ENCODE data around the gene DOP1B. TPM values are rescaled to one million over a fixed set of nuclear protein-coding genes. Genes with fewer than 3 reads are reported as not detected.

The DOP1B gene, protein sequence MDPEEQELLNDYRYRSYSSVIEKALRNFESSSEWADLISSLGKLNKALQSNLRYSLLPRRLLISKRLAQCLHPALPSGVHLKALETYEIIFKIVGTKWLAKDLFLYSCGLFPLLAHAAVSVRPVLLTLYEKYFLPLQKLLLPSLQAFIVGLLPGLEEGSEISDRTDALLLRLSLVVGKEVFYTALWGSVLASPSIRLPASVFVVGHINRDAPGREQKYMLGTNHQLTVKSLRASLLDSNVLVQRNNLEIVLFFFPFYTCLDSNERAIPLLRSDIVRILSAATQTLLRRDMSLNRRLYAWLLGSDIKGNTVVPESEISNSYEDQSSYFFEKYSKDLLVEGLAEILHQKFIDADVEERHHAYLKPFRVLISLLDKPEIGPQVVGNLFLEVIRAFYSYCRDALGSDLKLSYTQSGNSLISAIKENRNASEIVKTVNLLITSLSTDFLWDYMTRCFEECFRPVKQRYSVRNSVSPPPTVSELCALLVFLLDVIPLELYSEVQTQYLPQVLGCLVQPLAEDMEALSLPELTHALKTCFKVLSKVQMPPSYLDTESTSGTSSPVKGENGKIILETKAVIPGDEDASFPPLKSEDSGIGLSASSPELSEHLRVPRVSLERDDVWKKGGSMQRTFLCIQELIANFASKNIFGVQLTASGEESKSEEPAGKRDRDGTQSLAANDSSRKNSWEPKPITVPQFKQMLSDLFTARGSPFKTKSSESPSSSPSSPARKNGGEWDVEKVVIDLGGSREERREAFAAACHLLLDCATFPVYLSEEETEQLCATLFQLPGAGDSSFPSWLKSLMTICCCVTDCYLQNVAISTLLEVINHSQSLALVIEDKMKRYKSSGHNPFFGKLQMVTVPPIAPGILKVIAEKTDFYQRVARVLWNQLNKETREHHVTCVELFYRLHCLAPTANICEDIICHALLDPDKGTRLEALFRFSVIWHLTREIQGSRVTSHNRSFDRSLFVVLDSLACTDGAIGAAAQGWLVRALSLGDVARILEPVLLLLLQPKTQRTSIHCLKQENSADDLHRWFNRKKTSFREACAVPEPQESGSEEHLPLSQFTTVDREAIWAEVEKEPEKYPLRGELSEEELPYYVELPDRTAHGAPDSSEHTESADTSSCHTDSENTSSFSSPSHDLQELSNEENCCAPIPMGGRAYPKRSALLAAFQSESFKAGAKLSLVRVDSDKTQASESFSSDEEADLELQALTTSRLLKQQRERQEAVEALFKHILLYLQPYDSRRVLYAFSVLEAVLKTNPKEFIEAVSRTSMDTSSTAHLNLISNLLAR (N-terminal part only)
- total RNA-seq, result 10 to 100 TPM; 40.4 to 97.6 (median 69.8) TPM

DNA sequence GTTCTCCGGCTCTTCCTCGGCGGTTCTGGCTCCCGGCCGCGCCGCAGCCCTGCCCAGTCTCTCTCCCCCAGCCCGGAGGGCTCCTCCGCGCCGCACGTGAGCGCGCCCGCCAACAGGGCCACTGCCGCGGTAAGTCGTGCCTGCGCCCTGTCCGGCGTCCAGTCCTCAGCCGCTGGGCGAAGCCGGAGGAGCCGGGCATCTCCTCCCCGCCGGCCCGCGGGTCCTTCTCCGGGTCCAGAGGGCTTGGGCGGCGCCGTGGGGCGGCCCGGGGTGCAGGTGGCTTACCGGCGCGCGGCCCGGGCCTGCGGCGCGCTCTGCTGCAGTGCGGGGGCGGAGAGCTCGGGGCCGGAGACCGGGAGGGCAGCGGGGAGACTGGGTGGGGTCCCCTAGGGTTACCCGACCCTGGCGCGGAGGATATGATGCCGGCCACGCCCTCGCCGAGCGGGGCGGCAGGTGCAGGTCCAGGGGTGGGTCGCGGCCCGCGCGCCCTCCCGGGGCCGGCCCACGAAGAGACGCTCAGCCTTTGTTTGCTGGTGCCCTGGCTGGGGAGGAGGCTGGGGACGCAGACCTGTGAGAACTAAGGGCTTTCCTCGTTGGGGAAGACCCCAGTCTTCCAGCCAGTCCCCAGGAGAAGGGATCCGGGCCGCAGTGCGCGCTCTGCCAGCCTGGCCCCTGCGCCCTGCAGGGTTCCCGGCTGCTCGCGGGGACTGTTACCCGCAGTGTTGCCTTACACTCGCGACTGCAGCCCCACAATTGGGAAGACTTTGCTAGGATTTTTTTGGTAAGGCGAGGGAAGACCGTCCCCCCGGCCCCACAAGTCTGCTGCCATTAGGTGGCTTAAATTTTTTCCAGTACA is at the start of gene DOP1B:
DOP1B (plus strand) TSS at position 10 of the 856 bp plus-strand sequence. CDS start 7,910 bp downstream, outside the sequence.
- DNase-seq, result peak in 2 of 3 donors; percentile 49 to 75
- no peaks in the 10 kb centered on the region for H3K36me3 ChIP-seq
- H3K27ac ChIP-seq, result peak within 1 kb of the TSS; percentile 91 to 96 (median 94)
- peak; percentile 95 to 97 for TF ChIP-seq POLR2A (IDR thresholded peaks at IDR 0.05)
- TF ChIP-seq, protein P1, sequence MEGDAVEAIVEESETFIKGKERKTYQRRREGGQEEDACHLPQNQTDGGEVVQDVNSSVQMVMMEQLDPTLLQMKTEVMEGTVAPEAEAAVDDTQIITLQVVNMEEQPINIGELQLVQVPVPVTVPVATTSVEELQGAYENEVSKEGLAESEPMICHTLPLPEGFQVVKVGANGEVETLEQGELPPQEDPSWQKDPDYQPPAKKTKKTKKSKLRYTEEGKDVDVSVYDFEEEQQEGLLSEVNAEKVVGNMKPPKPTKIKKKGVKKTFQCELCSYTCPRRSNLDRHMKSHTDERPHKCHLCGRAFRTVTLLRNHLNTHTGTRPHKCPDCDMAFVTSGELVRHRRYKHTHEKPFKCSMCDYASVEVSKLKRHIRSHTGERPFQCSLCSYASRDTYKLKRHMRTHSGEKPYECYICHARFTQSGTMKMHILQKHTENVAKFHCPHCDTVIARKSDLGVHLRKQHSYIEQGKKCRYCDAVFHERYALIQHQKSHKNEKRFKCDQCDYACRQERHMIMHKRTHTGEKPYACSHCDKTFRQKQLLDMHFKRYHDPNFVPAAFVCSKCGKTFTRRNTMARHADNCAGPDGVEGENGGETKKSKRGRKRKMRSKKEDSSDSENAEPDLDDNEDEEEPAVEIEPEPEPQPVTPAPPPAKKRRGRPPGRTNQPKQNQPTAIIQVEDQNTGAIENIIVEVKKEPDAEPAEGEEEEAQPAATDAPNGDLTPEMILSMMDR (IDR thresholded peaks at IDR 0.05), result no peak
- H3K4me1 ChIP-seq, result peaks cover 0 to 8% (median 3%) of the 10 kb centered on the region in 4 donors
- H3K4me3 ChIP-seq, result peak within 1 kb of the TSS; percentile 80 to 96 (median 90)
- no peaks in the 10 kb centered on the region for H3K9me3 ChIP-seq
- no peaks in the 10 kb centered on the region for H3K27me3 ChIP-seq

DNA sequence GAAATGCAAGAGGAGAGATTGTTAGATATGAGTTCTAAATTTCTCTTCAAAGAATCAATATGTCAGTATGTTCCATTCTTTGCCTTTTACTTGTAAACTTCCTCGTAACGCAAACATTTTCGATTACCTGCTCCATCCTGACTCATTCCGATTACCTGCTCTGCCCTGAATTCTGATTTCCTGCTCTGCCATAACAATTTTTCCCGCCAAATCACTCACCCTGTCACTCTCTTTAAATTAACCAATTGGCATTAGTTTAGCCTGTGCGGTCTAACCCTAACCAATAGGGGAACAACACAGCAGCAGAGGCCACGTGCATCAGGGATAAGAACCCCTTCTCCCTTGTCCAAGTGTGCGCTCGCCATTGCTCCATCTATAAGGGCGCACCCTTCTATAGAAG is 46.8 kb upstream of the DOP1B start:
- no peaks in the 10 kb centered on the region for H3K36me3 ChIP-seq
- no peak overlapping the region for H3K27ac ChIP-seq
- no peak for TF ChIP-seq POLR2A (IDR thresholded peaks at IDR 0.05)
- TF ChIP-seq, protein P1 (IDR thresholded peaks at IDR 0.05), result no peak
- DNase-seq, result no peak
- peaks cover 0 to 8% (median 2%) of the 10 kb centered on the region in 4 donors for H3K4me1 ChIP-seq
- H3K27me3 ChIP-seq, result no peaks in the 10 kb centered on the region
- no peaks in the 10 kb centered on the region for H3K9me3 ChIP-seq
- H3K4me3 ChIP-seq, result no peak overlapping the region

DNA sequence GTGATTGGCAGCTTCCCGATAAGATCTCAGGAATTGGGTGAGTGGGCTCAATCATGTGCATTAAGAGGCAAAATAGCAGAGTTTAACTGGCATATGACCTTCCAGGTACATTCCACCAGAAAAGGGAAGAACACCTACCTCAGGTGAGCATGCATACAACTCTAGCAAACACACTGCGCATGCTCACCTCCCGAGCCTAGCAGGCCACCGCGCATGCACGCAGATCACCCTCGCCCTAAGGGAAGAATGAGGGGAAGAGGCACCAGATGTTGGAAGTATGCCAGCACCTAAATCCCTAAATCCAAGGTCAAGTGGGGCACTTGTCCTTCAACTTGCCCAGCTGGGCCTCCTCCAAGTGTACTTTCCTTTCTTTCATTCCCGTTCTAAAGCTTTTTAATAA is 45.4 kb upstream of the DOP1B start:
- H3K36me3 ChIP-seq, result no peaks in the 10 kb centered on the region
- H3K27ac ChIP-seq, result no peak overlapping the region
- no peak for DNase-seq
- no peak overlapping the region for H3K4me3 ChIP-seq
- H3K4me1 ChIP-seq, result peaks cover 0 to 8% (median 2%) of the 10 kb centered on the region in 4 donors
- no peaks in the 10 kb centered on the region for H3K9me3 ChIP-seq
- no peaks in the 10 kb centered on the region for H3K27me3 ChIP-seq
- TF ChIP-seq, protein P1 (IDR thresholded peaks at IDR 0.05), result no peak
- no peak for TF ChIP-seq POLR2A (IDR thresholded peaks at IDR 0.05)

DNA sequence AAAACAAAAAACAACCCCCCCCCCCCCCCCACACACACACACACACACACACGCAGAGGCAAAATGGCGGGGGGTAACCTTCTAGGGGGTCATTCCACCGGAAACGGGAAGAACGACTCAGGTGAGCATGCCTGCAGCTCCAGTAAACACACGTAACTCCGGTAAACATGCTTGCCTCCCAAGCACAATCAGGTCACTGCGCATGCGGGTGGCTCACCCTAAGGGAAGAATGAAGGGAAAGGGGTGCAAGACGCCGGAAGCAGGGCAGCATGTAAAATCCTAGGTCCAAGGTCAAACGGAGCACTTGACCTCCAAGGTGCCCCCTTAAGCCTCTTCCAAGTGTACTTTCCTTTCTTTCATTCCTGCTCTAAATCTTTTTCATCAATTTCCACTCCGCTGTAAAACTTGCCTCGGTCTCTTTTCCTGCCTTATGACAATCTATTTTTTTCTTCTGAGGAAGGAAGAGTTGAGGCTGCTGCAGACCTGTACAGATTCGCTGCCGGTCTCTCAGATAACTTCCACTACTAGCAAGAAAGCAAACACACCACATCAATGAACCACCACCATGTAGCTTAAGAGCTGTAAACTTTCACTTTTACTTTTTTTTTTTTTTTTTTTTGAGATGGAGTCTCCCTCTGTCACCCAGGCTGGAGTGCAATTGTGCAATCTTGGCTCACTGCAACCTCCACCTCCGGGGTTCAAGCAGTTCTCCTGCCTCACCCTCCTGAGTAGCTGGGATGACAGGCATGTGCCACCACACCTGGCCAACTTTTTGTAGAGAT is 42.8 kb upstream of the DOP1B start:
- Histone ChIP-seq H3K27me3 (no peaks in the 10 kb centered on the region), H3K4me3 (peak overlapping the region; percentile 32 to 60 (median 48)), H3K36me3 (no peaks in the 10 kb centered on the region), H3K27ac (peak overlapping the region; percentile 66 to 91 (median 80)), H3K9me3 (no peaks in the 10 kb centered on the region), H3K4me1 (peaks cover 0 to 8% (median 2%) of the 10 kb centered on the region in 4 donors)
- peak; percentile 60 to 90 (median 87) for DNase-seq
- TF ChIP-seq POLR2A (IDR thresholded peaks at IDR 0.05), result peak; percentile 14 to 21
- TF ChIP-seq, protein P1 (IDR thresholded peaks at IDR 0.05), result no peak

All from Peyer's patch (tissue), 4 donors.